Measurements from ENCODE around the gene STXBP5.

DNA sequence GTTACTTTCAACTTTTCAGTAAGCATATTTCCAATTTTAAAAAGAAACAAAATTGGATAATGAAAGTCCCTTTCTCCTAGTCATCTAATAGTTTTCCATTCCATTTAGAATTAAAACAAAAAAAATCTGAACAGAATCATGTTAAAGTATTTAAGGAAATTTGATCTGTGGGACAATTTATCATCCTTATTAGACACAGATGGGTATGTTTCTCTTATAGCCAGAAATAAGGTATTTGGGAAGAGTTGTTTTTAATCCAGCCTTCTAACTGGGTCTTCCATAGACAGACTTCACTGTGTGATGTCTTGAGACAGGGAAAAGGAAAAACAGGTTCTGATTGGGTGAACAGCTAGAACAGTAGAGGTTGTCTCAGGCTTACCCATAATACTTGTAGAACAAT is 39.5 kb upstream of the STXBP5 start:
- TF ChIP-seq, protein P1, sequence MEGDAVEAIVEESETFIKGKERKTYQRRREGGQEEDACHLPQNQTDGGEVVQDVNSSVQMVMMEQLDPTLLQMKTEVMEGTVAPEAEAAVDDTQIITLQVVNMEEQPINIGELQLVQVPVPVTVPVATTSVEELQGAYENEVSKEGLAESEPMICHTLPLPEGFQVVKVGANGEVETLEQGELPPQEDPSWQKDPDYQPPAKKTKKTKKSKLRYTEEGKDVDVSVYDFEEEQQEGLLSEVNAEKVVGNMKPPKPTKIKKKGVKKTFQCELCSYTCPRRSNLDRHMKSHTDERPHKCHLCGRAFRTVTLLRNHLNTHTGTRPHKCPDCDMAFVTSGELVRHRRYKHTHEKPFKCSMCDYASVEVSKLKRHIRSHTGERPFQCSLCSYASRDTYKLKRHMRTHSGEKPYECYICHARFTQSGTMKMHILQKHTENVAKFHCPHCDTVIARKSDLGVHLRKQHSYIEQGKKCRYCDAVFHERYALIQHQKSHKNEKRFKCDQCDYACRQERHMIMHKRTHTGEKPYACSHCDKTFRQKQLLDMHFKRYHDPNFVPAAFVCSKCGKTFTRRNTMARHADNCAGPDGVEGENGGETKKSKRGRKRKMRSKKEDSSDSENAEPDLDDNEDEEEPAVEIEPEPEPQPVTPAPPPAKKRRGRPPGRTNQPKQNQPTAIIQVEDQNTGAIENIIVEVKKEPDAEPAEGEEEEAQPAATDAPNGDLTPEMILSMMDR (optimal IDR thresholded peaks at IDR 0.05 in 1 of 3, IDR thresholded peaks at IDR 0.05 in 1 of 3, conservative IDR thresholded peaks at IDR 0.05 in 1 of 3; ENCODE audit: extremely low read depth in 1 of 3, insufficient read depth in 2 of 3, low read length in 3 of 3) = no peak
- no peak for TF ChIP-seq EZH2 (IDR thresholded peaks at IDR 0.05; ENCODE audit: low read length)
